Gastroesophageal sphincter (tissue), 3 donors: ENCODE results near the gene CRYGN.

Experiments used
- EP300 ChIP-seq: sonication (generic); formaldehyde crosslinking; IDR thresholded peaks from one replicate; pipeline ENCODE4 v1.6.1; 2017; ENCODE audit warnings: antibody characterized with exemption, mild to moderate bottlenecking
- POLR2A ChIP-seq, 2 donors: fragments of 450-650 bp; IDR thresholded peaks; one replicate each; pipeline ENCODE4 v1.6.1; 2017; ENCODE audit warnings: antibody characterized with exemption in 2 of 2, mild to moderate bottlenecking in 2 of 2, moderate library complexity in 1 of 2
- POLR2AphosphoS5 ChIP-seq: sonication (generic); formaldehyde crosslinking; IDR thresholded peaks from one replicate; pipeline ENCODE4 v1.6.1; 2017; ENCODE audit warnings: antibody characterized with exemption
- TF ChIP-seq, protein P1 (sequence below), 4 experiments: fragments of 200-600 bp in 2 of 4; fragments of 450-650 bp in 2 of 4; sonication (generic) in 1 of 4; IDR thresholded peaks; one replicate each; pipeline ENCODE4 v1.5.1; 2017 to 2019; ENCODE audit warnings: antibody characterized with exemption in 4 of 4, mild to moderate bottlenecking in 2 of 4, moderate library complexity in 2 of 4

DNA sequence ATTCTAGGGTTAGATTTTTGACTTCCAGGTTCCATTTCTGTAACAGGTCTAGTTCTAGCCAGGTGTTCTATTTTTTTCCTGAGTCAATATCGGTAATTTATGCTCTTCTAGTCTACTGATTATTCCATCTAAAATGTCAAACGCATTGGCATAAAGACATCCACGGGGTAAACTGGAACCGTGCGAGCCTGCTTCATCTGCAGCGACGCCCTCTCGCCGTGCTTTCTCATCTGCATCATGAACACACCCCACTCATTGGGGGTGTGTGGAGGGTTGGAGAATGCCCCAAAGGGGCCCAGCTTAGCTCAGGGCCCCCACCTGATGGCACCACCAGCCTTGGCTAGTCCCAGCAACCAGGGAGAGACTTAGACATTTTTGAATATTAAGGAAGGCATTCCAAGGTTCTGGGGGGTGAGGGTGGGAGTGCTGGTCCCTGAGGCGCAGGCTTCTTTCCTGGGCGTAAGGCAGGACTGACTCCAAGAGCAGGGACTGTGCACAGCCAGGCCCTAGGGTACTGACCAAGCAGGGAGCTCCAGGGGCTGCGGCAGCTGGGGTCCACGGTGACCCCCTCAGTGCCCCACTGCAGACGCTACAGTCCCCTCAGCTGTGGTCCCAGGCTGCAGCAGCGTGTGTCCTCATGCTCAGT is 12.9 kb upstream of the CRYGN start:
- TF ChIP-seq, protein P1, sequence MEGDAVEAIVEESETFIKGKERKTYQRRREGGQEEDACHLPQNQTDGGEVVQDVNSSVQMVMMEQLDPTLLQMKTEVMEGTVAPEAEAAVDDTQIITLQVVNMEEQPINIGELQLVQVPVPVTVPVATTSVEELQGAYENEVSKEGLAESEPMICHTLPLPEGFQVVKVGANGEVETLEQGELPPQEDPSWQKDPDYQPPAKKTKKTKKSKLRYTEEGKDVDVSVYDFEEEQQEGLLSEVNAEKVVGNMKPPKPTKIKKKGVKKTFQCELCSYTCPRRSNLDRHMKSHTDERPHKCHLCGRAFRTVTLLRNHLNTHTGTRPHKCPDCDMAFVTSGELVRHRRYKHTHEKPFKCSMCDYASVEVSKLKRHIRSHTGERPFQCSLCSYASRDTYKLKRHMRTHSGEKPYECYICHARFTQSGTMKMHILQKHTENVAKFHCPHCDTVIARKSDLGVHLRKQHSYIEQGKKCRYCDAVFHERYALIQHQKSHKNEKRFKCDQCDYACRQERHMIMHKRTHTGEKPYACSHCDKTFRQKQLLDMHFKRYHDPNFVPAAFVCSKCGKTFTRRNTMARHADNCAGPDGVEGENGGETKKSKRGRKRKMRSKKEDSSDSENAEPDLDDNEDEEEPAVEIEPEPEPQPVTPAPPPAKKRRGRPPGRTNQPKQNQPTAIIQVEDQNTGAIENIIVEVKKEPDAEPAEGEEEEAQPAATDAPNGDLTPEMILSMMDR (IDR thresholded peaks at IDR 0.05), result no peak
- TF ChIP-seq POLR2A (IDR thresholded peaks at IDR 0.05) (no peak), POLR2AphosphoS5 (no peak), EP300 (no peak)
